GM19324 (cell line): Measurements from ENCODE around the gene THAP8.

Experiments
- ATAC-seq: cut with Tn5 transposase; IDR thresholded peaks from one replicate; pipeline ENCODE4 v1.9.1; 2021; ENCODE audit warnings: mild to moderate bottlenecking, moderate library complexity; ENCODE audit not compliant: unreplicated experiment, low FRiP score

Gene THAP8

GRCh38 chr19:36054119-36054732 lies at the start of gene THAP8:
THAP8 (minus strand) TSS chr19:36054285; CDS start chr19:36054217, 68 bp downstream.
- peak; percentile 87 for ATAC-seq

- ATAC-seq = no peak
Measured at GRCh38 chr19:36103040-36103626, 49.0 kb upstream of the THAP8 start.

GRCh38 chr19:36101550-36102327 lies 47.7 kb upstream of the THAP8 start:
- ATAC-seq = no peak

GRCh38 chr19:36100476-36100875 lies 46.4 kb upstream of the THAP8 start:
- ATAC-seq = no peak

- no peak for ATAC-seq
Measured at GRCh38 chr19:36099166-36099785, 45.2 kb upstream of the THAP8 start.

GRCh38 chr19:36097036-36097435 lies 43.0 kb upstream of the THAP8 start:
- ATAC-seq = no peak

- ATAC-seq = no peak
Measured at GRCh38 chr19:36093687-36094086, 39.6 kb upstream of the THAP8 start.

GRCh38 chr19:36093146-36093662 lies 39.1 kb upstream of the THAP8 start:
- ATAC-seq = no peak

GRCh38 chr19:36092566-36092965 lies 38.5 kb upstream of the THAP8 start:
- no peak for ATAC-seq

- ATAC-seq = no peak
Measured at GRCh38 chr19:36090910-36091695, 37.0 kb upstream of the THAP8 start.

GRCh38 chr19:36089847-36090246 lies 35.8 kb upstream of the THAP8 start:
- no peak for ATAC-seq

GRCh38 chr19:36086326-36086725 lies 32.2 kb upstream of the THAP8 start:
- ATAC-seq = no peak

GRCh38 chr19:36084231-36085009 lies 30.3 kb upstream of the THAP8 start:
- no peak for ATAC-seq

GRCh38 chr19:36082916-36083315 lies 28.8 kb upstream of the THAP8 start:
- ATAC-seq = no peak

- no peak for ATAC-seq
Measured at GRCh38 chr19:36081894-36082293, 27.8 kb upstream of the THAP8 start.

GRCh38 chr19:36081385-36081784 lies 27.3 kb upstream of the THAP8 start:
- ATAC-seq = no peak

GRCh38 chr19:36079389-36079945 lies 25.4 kb upstream of the THAP8 start:
- ATAC-seq = no peak

- ATAC-seq = no peak
Measured at GRCh38 chr19:36073121-36073876, 19.2 kb upstream of the THAP8 start.

- no peak for ATAC-seq
Measured at GRCh38 chr19:36072081-36072480, 18.0 kb upstream of the THAP8 start.
